HEK293 (cell line): ENCODE results near the gene TMEM123.

ENCODE experiments used
- KLF16 ChIP-seq: fragments of 450-650 bp; formaldehyde crosslinking; IDR thresholded peaks from 2 replicates; pipeline ENCODE4 v1.5.1; 2017; ENCODE audit warnings: missing biosample characterization, missing genetic modification characterization
- ZNF16 ChIP-seq: fragments of 450-650 bp; formaldehyde crosslinking; IDR thresholded peaks from 2 replicates; pipeline ENCODE4 v1.5.1; 2016; ENCODE audit warnings: low read depth, missing biosample characterization, missing genetic modification characterization
- ZNF341 ChIP-seq: fragments of 450-650 bp; formaldehyde crosslinking; IDR thresholded peaks from 2 replicates; pipeline ENCODE4; 2016; ENCODE audit warnings: low read depth, missing biosample characterization, missing genetic modification characterization
- ZNF629 ChIP-seq: fragments of 450-650 bp; formaldehyde crosslinking; IDR thresholded peaks from 2 replicates; pipeline ENCODE4 v1.5.1; 2017; ENCODE audit warnings: missing biosample characterization, missing genetic modification characterization
- ZNF660 ChIP-seq: fragments of 450-650 bp; IDR thresholded peaks from 2 replicates; pipeline ENCODE4 v1.5.1; 2018; ENCODE audit warnings: missing biosample characterization, mild to moderate bottlenecking, missing genetic modification characterization
- ZNF776 ChIP-seq: fragments of 450-650 bp; formaldehyde crosslinking; IDR thresholded peaks from 2 replicates; pipeline ENCODE4 v1.5.0; 2017; ENCODE audit warnings: missing biosample characterization, missing genetic modification characterization, borderline replicate concordance
- TF ChIP-seq, protein P1 (sequence below): fragments of 450-650 bp; formaldehyde crosslinking; IDR thresholded peaks from 2 replicates; pipeline ENCODE4 v1.5.1; 2016; ENCODE audit warnings: missing biosample characterization, missing genetic modification characterization

GRCh38 chr11:102437727-102438126 is 14.8 kb downstream of the TMEM123 start:
- TF ChIP-seq ZNF776, result no peak
- no peak for TF ChIP-seq ZNF16 (tag by site-specific recombination)
- TF ChIP-seq, protein P1, sequence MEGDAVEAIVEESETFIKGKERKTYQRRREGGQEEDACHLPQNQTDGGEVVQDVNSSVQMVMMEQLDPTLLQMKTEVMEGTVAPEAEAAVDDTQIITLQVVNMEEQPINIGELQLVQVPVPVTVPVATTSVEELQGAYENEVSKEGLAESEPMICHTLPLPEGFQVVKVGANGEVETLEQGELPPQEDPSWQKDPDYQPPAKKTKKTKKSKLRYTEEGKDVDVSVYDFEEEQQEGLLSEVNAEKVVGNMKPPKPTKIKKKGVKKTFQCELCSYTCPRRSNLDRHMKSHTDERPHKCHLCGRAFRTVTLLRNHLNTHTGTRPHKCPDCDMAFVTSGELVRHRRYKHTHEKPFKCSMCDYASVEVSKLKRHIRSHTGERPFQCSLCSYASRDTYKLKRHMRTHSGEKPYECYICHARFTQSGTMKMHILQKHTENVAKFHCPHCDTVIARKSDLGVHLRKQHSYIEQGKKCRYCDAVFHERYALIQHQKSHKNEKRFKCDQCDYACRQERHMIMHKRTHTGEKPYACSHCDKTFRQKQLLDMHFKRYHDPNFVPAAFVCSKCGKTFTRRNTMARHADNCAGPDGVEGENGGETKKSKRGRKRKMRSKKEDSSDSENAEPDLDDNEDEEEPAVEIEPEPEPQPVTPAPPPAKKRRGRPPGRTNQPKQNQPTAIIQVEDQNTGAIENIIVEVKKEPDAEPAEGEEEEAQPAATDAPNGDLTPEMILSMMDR, result no peak
- no peak for TF ChIP-seq KLF16 (tag by site-specific recombination)
- no peak for TF ChIP-seq ZNF341 (tag by site-specific recombination)
- no peak for TF ChIP-seq ZNF629 (tag by site-specific recombination)
- no peak for TF ChIP-seq ZNF660 (tag by site-specific recombination)
